HEK293 (cell line): ENCODE results near the gene NFE2L1.

Source experiments
- ATF2 ChIP-seq: fragments of 450-650 bp; formaldehyde crosslinking; IDR thresholded peaks from 2 replicates; pipeline ENCODE4 v1.5.1; 2016; ENCODE audit warnings: missing biosample characterization, missing genetic modification characterization, low read depth
- BCL11A ChIP-seq: fragments of 450-650 bp; formaldehyde crosslinking; IDR thresholded peaks from 2 replicates; pipeline ENCODE4 v1.5.1; 2016; ENCODE audit warnings: low read depth, missing biosample characterization, missing genetic modification characterization
- GLIS1 ChIP-seq: fragments of 450-650 bp; formaldehyde crosslinking; IDR thresholded peaks from 2 replicates; pipeline ENCODE4 v1.5.1; 2016; ENCODE audit warnings: missing biosample characterization, missing genetic modification characterization
- GLIS2 ChIP-seq: fragments of 450-650 bp; formaldehyde crosslinking; IDR thresholded peaks from 2 replicates; pipeline ENCODE4 v1.5.1; 2016; ENCODE audit warnings: missing biosample characterization, missing genetic modification characterization
- IKZF3 ChIP-seq: fragments of 450-650 bp; IDR thresholded peaks from 2 replicates; pipeline ENCODE4 v1.5.0; 2018; ENCODE audit warnings: missing biosample characterization, mild to moderate bottlenecking, missing genetic modification characterization, moderate library complexity
- KLF7 ChIP-seq: fragments of 450-650 bp; formaldehyde crosslinking; IDR thresholded peaks from 2 replicates; pipeline ENCODE4 v1.5.1; 2016; ENCODE audit warnings: missing biosample characterization, missing genetic modification characterization, borderline replicate concordance
- OVOL3 ChIP-seq: fragments of 450-650 bp; formaldehyde crosslinking; IDR thresholded peaks from 2 replicates; pipeline ENCODE4 v1.5.1; 2016; ENCODE audit warnings: missing biosample characterization, missing genetic modification characterization
- SCRT1 ChIP-seq: fragments of 450-650 bp; formaldehyde crosslinking; IDR thresholded peaks from 2 replicates; pipeline ENCODE4 v1.5.1; 2016; ENCODE audit warnings: missing biosample characterization, missing genetic modification characterization, borderline replicate concordance
- SCRT2 ChIP-seq: fragments of 450-650 bp; formaldehyde crosslinking; IDR thresholded peaks from 2 replicates; pipeline ENCODE4 v1.5.1; 2016; ENCODE audit warnings: missing biosample characterization, missing genetic modification characterization
- ZFP41 ChIP-seq: fragments of 450-650 bp; formaldehyde crosslinking; IDR thresholded peaks from 2 replicates; pipeline ENCODE4 v1.5.1; 2016; ENCODE audit warnings: missing biosample characterization, missing genetic modification characterization, borderline replicate concordance
- ZNF112 ChIP-seq: fragments of 450-650 bp; formaldehyde crosslinking; IDR thresholded peaks from 2 replicates; pipeline ENCODE4 v1.5.0; 2017; ENCODE audit warnings: missing biosample characterization, missing genetic modification characterization
- ZNF148 ChIP-seq: fragments of 450-650 bp; formaldehyde crosslinking; IDR thresholded peaks from 2 replicates; pipeline ENCODE4 v1.5.0; 2017; ENCODE audit warnings: missing biosample characterization, missing genetic modification characterization, borderline replicate concordance
- ZNF26 ChIP-seq: fragments of 450-650 bp; formaldehyde crosslinking; IDR thresholded peaks from 2 replicates; pipeline ENCODE4 v1.5.1; 2016; ENCODE audit warnings: missing biosample characterization, missing genetic modification characterization
- ZNF292 ChIP-seq: fragments of 450-650 bp; formaldehyde crosslinking; IDR thresholded peaks from 2 replicates; pipeline ENCODE4 v1.5.1; 2016; ENCODE audit warnings: low read depth, missing biosample characterization, missing genetic modification characterization, borderline replicate concordance
- ZNF350 ChIP-seq: fragments of 450-650 bp; formaldehyde crosslinking; IDR thresholded peaks from 2 replicates; pipeline ENCODE4 v1.5.0; 2017; ENCODE audit warnings: missing biosample characterization, mild to moderate bottlenecking, missing genetic modification characterization
- ZNF501 ChIP-seq: fragments of 450-650 bp; formaldehyde crosslinking; IDR thresholded peaks from 2 replicates; pipeline ENCODE4 v1.5.1; 2016; ENCODE audit warnings: missing biosample characterization, missing genetic modification characterization
- ZNF514 ChIP-seq: fragments of 450-650 bp; formaldehyde crosslinking; IDR thresholded peaks from 2 replicates; pipeline ENCODE4 v1.5.1; 2016; ENCODE audit warnings: missing biosample characterization, missing genetic modification characterization
- ZNF544 ChIP-seq: fragments of 450-650 bp; formaldehyde crosslinking; IDR thresholded peaks from 2 replicates; pipeline ENCODE4 v1.5.0; 2017; ENCODE audit warnings: missing biosample characterization, missing genetic modification characterization
- ZNF571 ChIP-seq: fragments of 450-650 bp; formaldehyde crosslinking; IDR thresholded peaks from 2 replicates; pipeline ENCODE4 v1.5.0; 2017; ENCODE audit warnings: missing biosample characterization, missing genetic modification characterization
- ZNF621 ChIP-seq: fragments of 450-650 bp; formaldehyde crosslinking; IDR thresholded peaks from 2 replicates; pipeline ENCODE4 v1.5.1; 2017; ENCODE audit warnings: missing biosample characterization, missing genetic modification characterization
- ZNF704 ChIP-seq: fragments of 450-650 bp; formaldehyde crosslinking; IDR thresholded peaks from 2 replicates; pipeline ENCODE4 v1.5.1; 2016; ENCODE audit warnings: missing biosample characterization, missing genetic modification characterization
- ZNF747 ChIP-seq: fragments of 450-650 bp; formaldehyde crosslinking; IDR thresholded peaks from 2 replicates; pipeline ENCODE4 v1.5.1; 2016; ENCODE audit warnings: missing biosample characterization, missing genetic modification characterization
- ZNF768 ChIP-seq: fragments of 450-650 bp; formaldehyde crosslinking; IDR thresholded peaks from 2 replicates; pipeline ENCODE4 v1.5.1; 2018; ENCODE audit warnings: missing biosample characterization, mild to moderate bottlenecking, missing genetic modification characterization
- ZNF776 ChIP-seq: fragments of 450-650 bp; formaldehyde crosslinking; IDR thresholded peaks from 2 replicates; pipeline ENCODE4 v1.5.0; 2017; ENCODE audit warnings: missing biosample characterization, missing genetic modification characterization, borderline replicate concordance
- ZNF791 ChIP-seq: fragments of 450-650 bp; formaldehyde crosslinking; IDR thresholded peaks from 2 replicates; pipeline ENCODE4 v1.5.1; 2016; ENCODE audit warnings: missing biosample characterization, missing genetic modification characterization
- ZNF843 ChIP-seq: fragments of 450-650 bp; formaldehyde crosslinking; IDR thresholded peaks from 2 replicates; pipeline ENCODE4 v1.5.1; 2016; ENCODE audit warnings: missing biosample characterization, missing genetic modification characterization
- ZSCAN23 ChIP-seq: fragments of 450-650 bp; formaldehyde crosslinking; IDR thresholded peaks from 2 replicates; pipeline ENCODE4 v1.5.1; 2016; ENCODE audit warnings: missing biosample characterization, missing genetic modification characterization
- TF ChIP-seq, protein P1 (sequence below): fragments of 450-650 bp; formaldehyde crosslinking; IDR thresholded peaks from 2 replicates; pipeline ENCODE4 v1.5.1; 2016; ENCODE audit warnings: missing biosample characterization, missing genetic modification characterization
- TF ChIP-seq, protein P2 (sequence below): fragments of 450-650 bp; formaldehyde crosslinking; IDR thresholded peaks from 2 replicates; pipeline ENCODE4 v1.5.1; 2016; ENCODE audit warnings: missing biosample characterization, missing genetic modification characterization
- TF ChIP-seq, protein P3 (sequence below): fragments of 450-650 bp; formaldehyde crosslinking; IDR thresholded peaks from 2 replicates; pipeline ENCODE4 v1.5.1; 2017; ENCODE audit warnings: missing biosample characterization, missing genetic modification characterization

NFE2L1 gene

GRCh38 chr17:48048384-48049126 lies 396 bp downstream of the NFE2L1 start (continued):
- TF ChIP-seq KLF7 (tag by site-specific recombination), result peak; percentile 92
- TF ChIP-seq, protein P1, sequence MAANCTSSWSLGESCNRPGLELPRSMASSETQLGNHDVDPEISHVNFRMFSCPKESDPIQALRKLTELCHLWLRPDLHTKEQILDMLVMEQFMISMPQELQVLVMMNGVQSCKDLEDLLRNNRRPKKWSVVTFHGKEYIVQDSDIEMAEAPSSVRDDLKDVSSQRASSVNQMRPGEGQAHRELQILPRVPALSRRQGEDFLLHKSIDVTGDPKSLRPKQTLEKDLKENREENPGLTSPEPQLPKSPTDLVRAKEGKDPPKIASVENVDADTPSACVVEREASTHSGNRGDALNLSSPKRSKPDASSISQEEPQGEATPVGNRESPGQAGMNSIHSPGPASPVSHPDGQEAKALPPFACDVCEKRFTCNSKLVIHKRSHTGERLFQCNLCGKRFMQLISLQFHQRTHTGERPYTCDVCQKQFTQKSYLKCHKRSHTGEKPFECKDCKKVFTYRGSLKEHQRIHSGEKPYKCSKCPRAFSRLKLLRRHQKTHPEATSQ (tag by site-specific recombination), result peak; percentile 97
- TF ChIP-seq ZNF571 (tag by site-specific recombination), result no peak
- no peak for TF ChIP-seq ZNF292 (tag by site-specific recombination)
- no peak for TF ChIP-seq IKZF3 (tag by site-specific recombination)
- TF ChIP-seq ZNF350 (tag by site-specific recombination), result no peak
- TF ChIP-seq SCRT2 (tag by site-specific recombination), result 0 out of 2 replicates have a peak, but pooled peaks have one; percentile 44
- TF ChIP-seq ZNF791 (tag by site-specific recombination), result no peak
- TF ChIP-seq ZNF621, result no peak
- TF ChIP-seq GLIS1, result peak; percentile 40
- TF ChIP-seq BCL11A (tag by site-specific recombination), result no peak; the same call in 1 of the 2 replicates
- TF ChIP-seq ZNF704 (tag by site-specific recombination), result peak; percentile 95
- TF ChIP-seq, protein P2, sequence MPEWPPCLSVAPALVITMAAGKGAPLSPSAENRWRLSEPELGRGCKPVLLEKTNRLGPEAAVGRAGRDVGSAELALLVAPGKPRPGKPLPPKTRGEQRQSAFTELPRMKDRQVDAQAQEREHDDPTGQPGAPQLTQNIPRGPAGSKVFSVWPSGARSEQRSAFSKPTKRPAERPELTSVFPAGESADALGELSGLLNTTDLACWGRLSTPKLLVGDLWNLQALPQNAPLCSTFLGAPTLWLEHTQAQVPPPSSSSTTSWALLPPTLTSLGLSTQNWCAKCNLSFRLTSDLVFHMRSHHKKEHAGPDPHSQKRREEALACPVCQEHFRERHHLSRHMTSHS (tag by site-specific recombination), result no peak
- TF ChIP-seq ZNF843 (tag by site-specific recombination), result peak; percentile 32; the same call in 1 of the 2 replicates
- no peak for TF ChIP-seq SCRT1 (tag by site-specific recombination)
- no peak for TF ChIP-seq ZFP41
- no peak for TF ChIP-seq ATF2
- peak; percentile 73; the same call in 1 of the 2 replicates for TF ChIP-seq ZSCAN23 (tag by site-specific recombination)
- no peak for TF ChIP-seq ZNF544 (tag by site-specific recombination)
- no peak for TF ChIP-seq ZNF514 (tag by site-specific recombination)
- TF ChIP-seq, protein P3, sequence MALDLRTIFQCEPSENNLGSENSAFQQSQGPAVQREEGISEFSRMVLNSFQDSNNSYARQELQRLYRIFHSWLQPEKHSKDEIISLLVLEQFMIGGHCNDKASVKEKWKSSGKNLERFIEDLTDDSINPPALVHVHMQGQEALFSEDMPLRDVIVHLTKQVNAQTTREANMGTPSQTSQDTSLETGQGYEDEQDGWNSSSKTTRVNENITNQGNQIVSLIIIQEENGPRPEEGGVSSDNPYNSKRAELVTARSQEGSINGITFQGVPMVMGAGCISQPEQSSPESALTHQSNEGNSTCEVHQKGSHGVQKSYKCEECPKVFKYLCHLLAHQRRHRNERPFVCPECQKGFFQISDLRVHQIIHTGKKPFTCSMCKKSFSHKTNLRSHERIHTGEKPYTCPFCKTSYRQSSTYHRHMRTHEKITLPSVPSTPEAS (tag by site-specific recombination), result peak; percentile 85
- TF ChIP-seq ZNF776 (tag by site-specific recombination), result no peak
- TF ChIP-seq OVOL3 (tag by site-specific recombination), result no peak
- TF ChIP-seq ZNF26 (tag by site-specific recombination), result no peak
- no peak for TF ChIP-seq ZNF768 (tag by site-specific recombination)
- TF ChIP-seq ZNF747 (tag by site-specific recombination), result no peak
- TF ChIP-seq ZNF501 (tag by site-specific recombination), result peak; percentile 77
- TF ChIP-seq GLIS2 (tag by site-specific recombination), result peak; percentile 69; the same call in 1 of the 2 replicates
- no peak for TF ChIP-seq ZNF112
- no peak for TF ChIP-seq ZNF148 (tag by site-specific recombination)
